Progenitor cell of endocrine pancreas (in vitro differentiated cells): ENCODE data around the gene SHTN1. TPM values are rescaled to one million over a fixed set of nuclear protein-coding genes. Genes with fewer than 3 reads are reported as not detected.

Experiments
- DNase-seq: peaks from one replicate; pipeline ENCODE4 v3.0.0; 2021; ENCODE audit warnings: low spot score; ENCODE audit not compliant: unreplicated experiment
- H3K27ac Mint-ChIP-seq: 2 replicates; pipeline ENCODE4 v1.8.0; 2021; ENCODE audit warnings: mild to moderate bottlenecking, moderate library complexity, mixed read lengths
- H3K27me3 Mint-ChIP-seq: 2 replicates; pipeline ENCODE4 v1.8.0; 2021; ENCODE audit warnings: mixed read lengths
- H3K36me3 Mint-ChIP-seq: 2 replicates; pipeline ENCODE4 v1.8.0; 2022; ENCODE audit warnings: mixed read lengths; ENCODE audit not compliant: insufficient read depth
- H3K4me1 Mint-ChIP-seq: 2 replicates; pipeline ENCODE4 v1.8.0; 2021; ENCODE audit warnings: low read depth, mixed read lengths
- H3K4me3 Mint-ChIP-seq: 2 replicates; pipeline ENCODE4 v1.8.0; 2021; ENCODE audit warnings: low read depth, mild to moderate bottlenecking, moderate library complexity, mixed read lengths
- H3K9me3 Mint-ChIP-seq: 2 replicates; pipeline ENCODE4 v1.8.0; 2021; ENCODE audit warnings: low read depth, mixed read lengths
- long read RNA-seq: library from polyadenylated mRNA; unstranded; transcript quantifications from one replicate; pipeline ENCODE4 v2.0.0, GENCODE V29; 2020
- total RNA-seq: library from RNA; stranded (reverse); gene quantifications from 2 replicates; pipeline ENCODE4 v1.2.1, GENCODE V29; 2021
- TF ChIP-seq, protein P1 (sequence below): fragments of 200-600 bp; sonication (generic); IDR thresholded peaks from one replicate; pipeline ENCODE4 v1.5.0; 2021; ENCODE audit warnings: antibody characterized with exemption, mild to moderate bottlenecking; ENCODE audit not compliant: unreplicated experiment

SHTN1 gene
- total RNA-seq: 42.0 and 46.9 TPM in 2 replicates
- long read RNA-seq, full-length matches to known transcripts: 21 of 46 reads
- long read RNA-seq, partial matches to known transcripts: 16 of 46 reads
- long read RNA-seq, other reads (novel, unspliced or antisense): 9 of 46 reads

DNA sequence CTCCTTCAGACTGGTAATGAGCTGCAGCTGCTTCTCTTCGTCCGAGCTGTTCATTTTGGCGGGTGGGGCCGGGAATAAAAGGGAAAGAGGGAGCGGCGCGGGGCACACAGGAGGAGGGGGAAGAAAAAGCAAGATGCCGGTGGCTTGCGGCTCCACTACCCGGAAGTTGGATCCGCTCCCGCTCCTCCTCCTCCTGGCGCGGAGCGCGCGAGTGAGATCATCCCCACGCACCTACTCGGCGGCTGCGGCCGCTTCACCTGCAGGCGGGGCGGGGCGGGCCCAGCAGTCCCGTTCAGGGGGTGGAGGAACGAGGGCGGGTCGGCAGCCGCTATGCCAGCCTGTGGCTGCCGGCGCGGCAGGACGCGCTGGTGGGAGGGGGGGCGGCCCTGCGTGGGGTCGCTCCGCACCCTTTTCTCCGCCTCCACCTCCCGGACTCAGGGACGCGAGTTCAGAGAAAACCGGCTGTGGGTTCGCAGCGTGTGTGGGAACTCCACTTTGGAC, at the start of gene SHTN1:
TSS of gene SHTN1 (minus strand) at position 162 of the 501 bp plus-strand sequence. CDS start at position 54, 108 bp downstream.
- H3K36me3 Mint-ChIP-seq: peaks cover 1% of the 10 kb centered on the region

DNA sequence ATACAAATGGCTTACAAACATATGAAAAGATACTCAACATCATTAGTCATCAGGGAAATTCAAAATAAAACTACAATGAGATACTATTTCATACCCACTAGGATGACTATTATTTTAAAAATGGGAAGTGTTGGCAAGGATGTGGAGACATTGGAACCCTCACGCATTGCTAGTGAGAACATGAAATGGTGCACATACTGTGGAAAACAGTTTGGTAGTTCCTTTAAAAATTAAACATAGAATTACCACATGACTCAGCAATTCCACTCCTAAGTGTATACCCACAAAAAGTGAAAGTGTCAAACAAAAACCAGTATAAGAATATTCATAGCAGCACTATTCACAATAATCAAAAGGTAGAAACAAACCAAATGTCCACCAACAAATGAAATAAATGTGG, 48.5 kb upstream of the SHTN1 start:
- peaks cover 18% of the 10 kb centered on the region for H3K9me3 Mint-ChIP-seq

More for the DNA sequence above, at the start of gene SHTN1:
- H3K27me3 Mint-ChIP-seq: no peaks in the 10 kb centered on the region
- H3K27ac Mint-ChIP-seq: peak within 1 kb of the TSS; percentile 95
- peak; percentile 79 for DNase-seq
- no peaks in the 10 kb centered on the region for H3K9me3 Mint-ChIP-seq
- H3K4me1 Mint-ChIP-seq: peaks cover 13% of the 10 kb centered on the region
- peak within 1 kb of the TSS; percentile 90 for H3K4me3 Mint-ChIP-seq
- TF ChIP-seq, protein P1, sequence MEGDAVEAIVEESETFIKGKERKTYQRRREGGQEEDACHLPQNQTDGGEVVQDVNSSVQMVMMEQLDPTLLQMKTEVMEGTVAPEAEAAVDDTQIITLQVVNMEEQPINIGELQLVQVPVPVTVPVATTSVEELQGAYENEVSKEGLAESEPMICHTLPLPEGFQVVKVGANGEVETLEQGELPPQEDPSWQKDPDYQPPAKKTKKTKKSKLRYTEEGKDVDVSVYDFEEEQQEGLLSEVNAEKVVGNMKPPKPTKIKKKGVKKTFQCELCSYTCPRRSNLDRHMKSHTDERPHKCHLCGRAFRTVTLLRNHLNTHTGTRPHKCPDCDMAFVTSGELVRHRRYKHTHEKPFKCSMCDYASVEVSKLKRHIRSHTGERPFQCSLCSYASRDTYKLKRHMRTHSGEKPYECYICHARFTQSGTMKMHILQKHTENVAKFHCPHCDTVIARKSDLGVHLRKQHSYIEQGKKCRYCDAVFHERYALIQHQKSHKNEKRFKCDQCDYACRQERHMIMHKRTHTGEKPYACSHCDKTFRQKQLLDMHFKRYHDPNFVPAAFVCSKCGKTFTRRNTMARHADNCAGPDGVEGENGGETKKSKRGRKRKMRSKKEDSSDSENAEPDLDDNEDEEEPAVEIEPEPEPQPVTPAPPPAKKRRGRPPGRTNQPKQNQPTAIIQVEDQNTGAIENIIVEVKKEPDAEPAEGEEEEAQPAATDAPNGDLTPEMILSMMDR: no peak

DNA sequence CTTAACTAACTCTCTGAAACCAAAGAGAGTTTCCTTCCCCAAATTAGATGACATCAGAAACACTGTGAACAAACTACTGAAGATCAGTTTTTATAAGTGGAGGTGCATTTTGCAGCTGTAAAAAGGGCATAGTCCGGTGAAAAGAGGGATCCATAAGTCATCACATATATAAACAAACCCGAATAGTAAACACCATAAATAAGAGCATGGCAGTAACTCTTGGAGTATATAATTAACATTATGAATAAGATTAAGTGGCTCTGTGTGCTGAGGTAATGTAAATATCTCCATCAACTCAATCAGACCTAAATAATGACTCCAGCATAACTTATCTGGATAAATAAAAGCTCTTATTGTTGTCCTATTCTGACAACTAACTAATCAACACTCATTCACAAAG, 43.0 kb upstream of the SHTN1 start:
- Mint-ChIP-seq H3K4me3 (no peak overlapping the region), H3K27me3 (no peaks in the 10 kb centered on the region), H3K27ac (no peak overlapping the region), H3K36me3 (peaks cover 1% of the 10 kb centered on the region), H3K4me1 (peaks cover 2% of the 10 kb centered on the region), H3K9me3 (peaks cover 15% of the 10 kb centered on the region)
- TF ChIP-seq, protein P1: no peak
- no peak for DNase-seq

More for the DNA sequence above, 48.5 kb upstream of the SHTN1 start:
- Mint-ChIP-seq H3K4me3 (no peak overlapping the region), H3K27me3 (no peaks in the 10 kb centered on the region), H3K4me1 (peaks cover under 1% of the 10 kb centered on the region), H3K36me3 (peaks cover 1% of the 10 kb centered on the region), H3K27ac (no peak overlapping the region)
- TF ChIP-seq, protein P1: no peak
- no peak for DNase-seq

DNA sequence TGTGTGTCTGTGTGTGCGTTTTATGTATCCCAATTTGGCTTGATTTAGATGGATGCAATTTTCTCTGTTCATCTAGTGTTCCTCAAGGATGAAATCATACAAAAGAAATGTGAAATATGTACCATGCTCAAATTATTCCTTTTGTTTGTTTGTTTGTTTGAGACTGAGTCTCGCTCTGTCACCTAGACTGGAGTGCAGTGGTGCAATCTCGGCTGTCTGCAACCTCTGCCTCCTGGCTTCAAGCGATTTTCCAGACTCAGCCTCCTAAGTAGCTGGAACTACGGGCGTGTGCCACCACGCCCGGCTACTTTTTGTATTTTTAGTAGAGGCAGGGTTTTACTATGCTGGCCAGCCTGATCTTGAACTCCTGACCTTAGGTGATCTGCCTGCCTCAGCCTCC, 11.3 kb upstream of the SHTN1 start:
- H3K4me3 Mint-ChIP-seq: no peak overlapping the region

DNA sequence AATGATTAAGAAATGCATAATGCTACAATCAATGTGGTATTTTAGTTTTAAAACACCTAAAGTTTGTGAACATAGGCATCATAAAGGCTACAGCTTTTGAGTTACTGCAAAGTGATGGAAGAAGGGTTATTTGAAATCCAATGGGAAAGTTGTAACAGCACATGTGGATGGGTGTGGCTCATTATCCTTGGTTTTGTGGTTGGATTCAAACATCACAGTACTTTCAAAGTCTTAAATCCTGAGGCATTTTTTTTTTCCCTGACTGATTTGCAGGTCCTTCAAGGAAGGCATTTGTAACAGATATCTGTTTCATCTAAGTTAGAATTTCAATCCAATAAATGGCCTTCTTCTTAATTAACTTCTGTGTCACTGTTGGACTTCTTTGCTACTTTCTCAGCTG, 9.8 kb upstream of the SHTN1 start:
- Mint-ChIP-seq H3K9me3 (no peaks in the 10 kb centered on the region), H3K27me3 (peaks cover 5% of the 10 kb centered on the region), H3K36me3 (no peaks in the 10 kb centered on the region), H3K27ac (no peak overlapping the region), H3K4me1 (no peaks in the 10 kb centered on the region), H3K4me3 (no peak overlapping the region)
- TF ChIP-seq, protein P1: no peak
- no peak for DNase-seq

More for the DNA sequence above, 11.3 kb upstream of the SHTN1 start:
- H3K9me3 Mint-ChIP-seq: no peaks in the 10 kb centered on the region
- peaks cover 5% of the 10 kb centered on the region for H3K27me3 Mint-ChIP-seq
- no peak overlapping the region for H3K27ac Mint-ChIP-seq
- no peaks in the 10 kb centered on the region for H3K4me1 Mint-ChIP-seq
- no peak for DNase-seq
- no peaks in the 10 kb centered on the region for H3K36me3 Mint-ChIP-seq
- TF ChIP-seq, protein P1: no peak
